Activated T-helper 2 cell treated with anti-CD3 and anti-CD28 coated beads, Interferon-gamma antibody, Interleukin-2, Interleukin-4, amounts not matched to agents 10 μg/mL and 5 μg/mL and 100 μg/mL, durations not matched to agents 14 hours and 24 hours and 36 hours (primary cell): Measurements from ENCODE around the gene TACO1. TPM values are rescaled to one million over a fixed set of nuclear protein-coding genes. Genes with fewer than 3 reads are reported as not detected.

Experiments used
- DNase-seq: peaks from one replicate; pipeline ENCODE4 v3.0.0; 2021; ENCODE audit warnings: low spot score
- H3K27ac Mint-ChIP-seq: one replicate; pipeline ENCODE4 v1.8.0; 2021; ENCODE audit warnings: mixed read lengths
- H3K27me3 Mint-ChIP-seq: one replicate; pipeline ENCODE4 v1.8.0; 2021; ENCODE audit warnings: low read depth, mixed read lengths
- H3K36me3 Mint-ChIP-seq: one replicate; pipeline ENCODE4 v1.8.0; 2021; ENCODE audit warnings: low read depth, mixed read lengths
- H3K4me1 Mint-ChIP-seq: one replicate; pipeline ENCODE4 v1.8.0; 2021; ENCODE audit warnings: low read depth, mixed read lengths
- H3K4me3 Mint-ChIP-seq: one replicate; pipeline ENCODE4 v1.8.0; 2021; ENCODE audit warnings: low read depth, mild to moderate bottlenecking, moderate library complexity, mixed read lengths
- H3K9me3 Mint-ChIP-seq: one replicate; pipeline ENCODE4 v1.8.0; 2021; ENCODE audit warnings: mixed read lengths
- intact Hi-C: fragments of 100-400 bp; cut with micrococcal nuclease; formaldehyde crosslinking; loops from one replicate; pipeline ENCODE4 v1.15.1; 2023
- total RNA-seq: library from RNA; stranded (reverse); gene quantifications from 2 replicates; pipeline ENCODE4 v1.2.3, GENCODE V29; 2022

Gene TACO1
- total RNA-seq, 1 donor from 2014 or later = 20.4 TPM

DNA sequence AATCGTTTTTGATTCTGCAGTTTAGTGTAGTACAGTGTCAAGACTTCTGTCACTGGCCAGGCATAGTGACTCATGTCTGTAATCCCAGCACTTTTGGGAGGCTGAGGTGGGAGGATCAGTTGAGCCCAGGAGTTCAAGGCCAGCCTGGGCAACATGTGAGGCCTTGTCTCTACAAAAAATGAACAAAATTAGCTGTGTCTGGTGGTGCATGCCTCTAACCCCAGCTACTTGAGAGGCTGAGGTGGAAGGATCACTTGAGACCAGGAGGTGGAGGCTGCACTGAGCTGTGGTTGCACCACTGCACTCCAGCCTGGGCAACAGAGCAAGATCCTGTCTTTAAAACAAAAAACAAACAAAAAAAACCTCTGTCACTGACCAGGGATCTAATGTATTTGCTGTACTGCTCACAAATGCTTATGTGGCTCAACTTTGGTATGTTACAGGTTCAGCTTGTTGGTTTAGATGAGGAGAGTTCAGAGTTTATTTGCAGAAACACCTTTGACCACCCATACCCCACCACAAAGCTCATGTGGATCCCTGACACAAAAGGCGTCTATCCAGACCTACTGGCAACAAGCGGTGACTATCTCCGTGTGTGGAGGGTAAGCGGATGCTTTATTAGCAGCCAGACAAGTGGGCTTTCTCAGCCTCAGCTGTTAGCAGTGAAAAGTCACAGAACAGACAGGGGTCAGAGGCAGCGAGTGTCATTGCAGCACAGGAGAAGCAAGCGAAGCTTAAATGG, 22.5 kb upstream of the TACO1 start:
- intact Hi-C loops = no loop called here
- no peak overlapping the region for H3K4me3 Mint-ChIP-seq
- peaks cover 49% of the 10 kb centered on the region for H3K36me3 Mint-ChIP-seq
- no peak for DNase-seq
- H3K4me1 Mint-ChIP-seq = peaks cover 5% of the 10 kb centered on the region
- no peaks in the 10 kb centered on the region for H3K9me3 Mint-ChIP-seq
- H3K27ac Mint-ChIP-seq = no peak overlapping the region
- H3K27me3 Mint-ChIP-seq = no peaks in the 10 kb centered on the region

DNA sequence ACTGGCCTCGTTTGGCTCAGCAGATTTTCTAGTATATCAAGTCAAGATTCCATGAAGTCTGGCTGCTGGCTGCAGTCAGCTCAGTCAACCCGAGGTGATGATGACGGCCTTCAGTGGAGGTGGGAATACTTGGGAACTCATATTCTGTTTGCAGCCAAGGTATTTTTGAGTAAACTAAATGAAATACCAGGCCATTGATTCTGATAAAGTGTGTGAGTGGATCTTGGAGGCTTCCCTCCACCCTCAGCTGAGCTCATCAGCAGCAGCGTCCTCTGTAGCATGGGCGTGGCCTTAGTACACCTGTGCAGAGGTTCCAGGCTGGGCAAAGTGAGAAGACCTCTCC, 22.0 kb upstream of the TACO1 start:
- no peak for DNase-seq
- Mint-ChIP-seq H3K27ac (no peak overlapping the region), H3K4me1 (peaks cover 6% of the 10 kb centered on the region), H3K4me3 (no peak overlapping the region), H3K9me3 (no peaks in the 10 kb centered on the region), H3K36me3 (peaks cover 53% of the 10 kb centered on the region), H3K27me3 (no peaks in the 10 kb centered on the region)
- intact Hi-C loops = no loop called here

DNA sequence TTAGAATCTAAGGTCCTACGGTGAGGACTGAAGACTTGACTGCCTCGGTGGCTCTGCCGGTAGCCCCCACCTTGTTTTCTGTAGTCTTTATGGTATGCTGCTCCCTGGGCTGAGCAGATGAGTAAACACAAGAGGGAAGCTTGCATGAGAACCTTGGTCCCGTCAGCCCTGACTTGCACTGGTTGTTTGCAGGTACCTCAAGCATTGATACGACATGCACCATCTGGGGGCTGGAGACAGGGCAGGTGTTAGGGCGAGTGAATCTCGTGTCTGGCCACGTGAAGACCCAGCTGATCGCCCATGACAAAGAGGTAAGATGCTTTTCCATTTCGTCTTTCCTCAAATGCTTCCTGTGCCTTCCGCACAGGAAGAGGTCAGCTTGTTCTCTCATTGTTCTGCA, 21.1 kb upstream of the TACO1 start:
- no peaks in the 10 kb centered on the region for H3K27me3 Mint-ChIP-seq
- H3K4me3 Mint-ChIP-seq = no peak overlapping the region
- DNase-seq = no peak
- no peak overlapping the region for H3K27ac Mint-ChIP-seq
- no peaks in the 10 kb centered on the region for H3K9me3 Mint-ChIP-seq
- peaks cover 3% of the 10 kb centered on the region for H3K4me1 Mint-ChIP-seq
- intact Hi-C loops = no loop called here
- H3K36me3 Mint-ChIP-seq = peaks cover 54% of the 10 kb centered on the region

DNA sequence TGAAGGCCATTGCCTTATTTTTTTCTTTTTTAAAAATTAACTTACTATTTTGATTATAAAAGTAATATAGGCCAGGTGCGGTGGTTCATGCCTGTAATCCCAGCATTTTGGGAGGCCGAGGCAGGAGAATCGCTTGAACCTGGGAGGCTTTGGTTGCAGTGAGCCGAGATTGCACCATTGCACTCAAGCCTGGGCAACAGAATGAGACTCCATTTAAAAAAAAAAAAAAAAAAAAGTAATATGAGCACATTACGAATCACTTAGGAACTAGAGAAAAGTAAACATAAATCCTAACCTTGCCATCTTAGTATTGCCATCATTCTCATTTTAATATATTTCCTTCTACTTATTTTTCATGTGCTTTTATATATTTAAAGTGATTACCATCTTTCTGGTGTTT, 12.9 kb upstream of the TACO1 start:
- no peak for DNase-seq
- H3K27me3 Mint-ChIP-seq = no peaks in the 10 kb centered on the region
- no peak overlapping the region for H3K27ac Mint-ChIP-seq

DNA sequence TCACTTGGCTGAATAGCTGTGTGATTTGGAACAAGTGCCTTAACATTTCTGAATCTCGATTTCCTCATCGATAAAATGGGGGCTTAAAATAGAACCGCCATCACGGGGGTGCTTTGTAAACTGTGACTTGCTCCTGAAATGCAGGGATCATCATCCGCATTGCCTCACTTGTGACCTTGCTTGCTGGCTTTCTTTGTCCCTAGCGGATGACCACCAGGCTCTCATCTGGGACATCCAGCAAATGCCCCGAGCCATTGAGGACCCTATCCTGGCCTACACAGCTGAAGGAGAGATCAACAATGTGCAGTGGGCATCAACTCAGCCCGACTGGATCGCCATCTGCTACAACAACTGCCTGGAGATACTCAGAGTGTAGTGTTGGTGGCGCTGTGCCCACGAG, 11.9 kb upstream of the TACO1 start:
- Mint-ChIP-seq H3K9me3 (no peaks in the 10 kb centered on the region), H3K27me3 (no peaks in the 10 kb centered on the region), H3K4me3 (no peak overlapping the region), H3K27ac (no peak overlapping the region), H3K4me1 (peaks cover 13% of the 10 kb centered on the region), H3K36me3 (peaks cover 65% of the 10 kb centered on the region)
- intact Hi-C loops = no loop called here
- no peak for DNase-seq

More for the DNA sequence above, 12.9 kb upstream of the TACO1 start:
- H3K9me3 Mint-ChIP-seq = no peaks in the 10 kb centered on the region
- H3K4me1 Mint-ChIP-seq = peaks cover 14% of the 10 kb centered on the region
- intact Hi-C loops = no loop called here
- peaks cover 69% of the 10 kb centered on the region for H3K36me3 Mint-ChIP-seq
- H3K4me3 Mint-ChIP-seq = no peak overlapping the region

DNA sequence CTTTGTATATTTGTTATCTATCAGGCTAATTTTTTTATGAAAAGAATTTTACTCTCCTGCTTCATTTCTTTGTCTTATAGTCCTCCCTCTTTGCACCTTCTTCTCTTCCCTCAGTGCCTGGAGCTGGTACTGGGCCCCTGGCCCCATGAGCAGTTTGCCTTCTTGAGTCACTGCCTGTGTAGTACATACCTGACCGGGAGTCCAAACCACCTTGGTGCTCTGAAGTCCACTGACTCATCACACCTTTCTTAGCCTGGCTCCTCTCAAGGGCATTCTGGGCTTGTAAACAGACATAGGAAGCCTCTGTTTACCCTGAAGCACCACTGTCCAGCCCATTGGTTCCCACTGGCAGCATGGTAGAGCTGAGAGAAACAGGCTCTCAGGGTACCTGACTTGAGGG, 11.0 kb upstream of the TACO1 start:
- H3K27me3 Mint-ChIP-seq = no peaks in the 10 kb centered on the region
- H3K9me3 Mint-ChIP-seq = no peaks in the 10 kb centered on the region
- H3K4me1 Mint-ChIP-seq = peaks cover 11% of the 10 kb centered on the region
- H3K27ac Mint-ChIP-seq = peak overlapping the region; percentile 14
- intact Hi-C loops = no loop called here
- H3K4me3 Mint-ChIP-seq = no peak overlapping the region
- peaks cover 63% of the 10 kb centered on the region for H3K36me3 Mint-ChIP-seq
- no peak for DNase-seq

DNA sequence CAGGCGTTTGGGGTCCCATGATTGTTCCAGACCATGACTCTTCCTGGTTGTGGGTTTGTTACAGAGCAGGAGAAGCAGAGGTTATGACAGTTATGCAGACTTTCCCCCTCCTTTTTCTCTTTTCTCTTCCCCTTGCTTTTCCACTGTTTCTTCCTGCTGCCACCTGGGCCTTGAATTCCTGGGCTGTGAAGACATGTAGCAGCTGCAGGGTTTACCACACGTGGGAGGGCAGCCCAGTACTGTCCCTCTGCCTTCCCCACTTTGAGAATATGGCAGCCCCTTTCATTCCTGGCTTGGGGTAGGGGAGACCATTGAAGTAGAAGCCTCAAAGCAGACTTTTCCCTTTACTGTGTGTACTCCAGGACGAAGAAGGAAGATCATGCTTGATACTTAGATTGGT, 7.9 kb upstream of the TACO1 start:
- Mint-ChIP-seq H3K27ac (no peak overlapping the region), H3K4me1 (peaks cover 10% of the 10 kb centered on the region), H3K9me3 (no peaks in the 10 kb centered on the region), H3K36me3 (peaks cover 49% of the 10 kb centered on the region), H3K27me3 (no peaks in the 10 kb centered on the region), H3K4me3 (no peak overlapping the region)
- no peak for DNase-seq
- intact Hi-C loops = no loop called here

DNA sequence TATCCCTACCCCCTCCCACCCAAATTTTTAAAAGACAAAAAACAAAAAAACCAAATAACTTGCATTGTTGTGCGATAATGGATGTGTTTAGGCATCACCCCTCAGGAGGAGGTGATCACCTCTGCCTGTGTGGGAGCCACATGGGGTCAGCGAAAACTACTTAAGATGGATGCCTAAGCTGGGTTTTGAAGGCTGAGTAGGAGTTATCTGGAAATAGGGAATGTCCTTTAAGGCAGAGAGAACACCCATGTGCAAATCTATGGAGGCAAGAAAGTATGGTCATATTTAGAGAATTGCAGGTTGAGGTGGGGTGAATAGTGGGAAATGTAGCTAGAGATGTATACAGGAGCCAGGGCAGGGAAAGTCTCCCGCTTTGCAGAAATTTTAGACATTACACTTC, 5.6 kb upstream of the TACO1 start:
- H3K4me1 Mint-ChIP-seq = peaks cover 22% of the 10 kb centered on the region
- peaks cover 30% of the 10 kb centered on the region for H3K36me3 Mint-ChIP-seq
- no peak for DNase-seq
- H3K4me3 Mint-ChIP-seq = no peak overlapping the region
- intact Hi-C loops = no loop called here
- no peak overlapping the region for H3K27ac Mint-ChIP-seq
- no peaks in the 10 kb centered on the region for H3K27me3 Mint-ChIP-seq
- no peaks in the 10 kb centered on the region for H3K9me3 Mint-ChIP-seq

DNA sequence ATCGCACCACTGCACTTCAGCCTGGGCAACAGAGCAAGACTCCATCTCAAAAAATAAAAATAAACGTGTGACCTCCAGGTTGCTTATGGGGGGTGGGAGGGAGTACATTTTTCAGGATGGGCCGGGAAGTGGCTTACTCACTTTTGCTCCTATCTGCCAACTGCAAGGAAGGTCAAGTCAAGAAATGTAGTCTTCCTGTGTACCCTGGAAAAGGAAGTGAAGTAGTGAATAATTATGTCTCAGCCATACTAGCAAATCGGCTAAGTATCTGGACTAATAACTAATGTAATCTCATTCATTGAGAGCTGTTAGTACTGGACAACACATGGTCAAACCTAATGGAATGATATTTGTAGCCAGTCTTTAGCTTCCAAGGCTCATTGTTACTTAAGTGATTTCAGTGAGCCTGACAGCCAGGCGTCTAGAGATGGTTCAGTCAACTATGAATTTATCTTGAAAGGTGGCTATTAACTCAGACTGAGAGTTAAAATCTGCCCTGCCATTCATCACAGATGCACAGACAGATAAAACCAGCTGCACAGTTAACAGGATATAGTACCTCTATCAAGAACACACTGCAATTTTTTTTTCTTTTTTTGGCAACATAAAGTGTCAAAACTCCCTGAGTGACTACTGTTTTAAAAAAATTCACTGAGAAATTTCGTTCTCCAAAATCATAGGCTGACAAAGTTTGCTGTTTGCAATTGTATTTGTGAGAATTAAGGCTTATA, 3.7 kb upstream of the TACO1 start:
- H3K4me1 Mint-ChIP-seq = peaks cover 34% of the 10 kb centered on the region
- H3K4me3 Mint-ChIP-seq = no peak overlapping the region
- H3K27ac Mint-ChIP-seq = no peak overlapping the region
- no peaks in the 10 kb centered on the region for H3K27me3 Mint-ChIP-seq
- intact Hi-C loops = no loop called here
- H3K9me3 Mint-ChIP-seq = no peaks in the 10 kb centered on the region
- no peak for DNase-seq
- peaks cover 15% of the 10 kb centered on the region for H3K36me3 Mint-ChIP-seq

DNA sequence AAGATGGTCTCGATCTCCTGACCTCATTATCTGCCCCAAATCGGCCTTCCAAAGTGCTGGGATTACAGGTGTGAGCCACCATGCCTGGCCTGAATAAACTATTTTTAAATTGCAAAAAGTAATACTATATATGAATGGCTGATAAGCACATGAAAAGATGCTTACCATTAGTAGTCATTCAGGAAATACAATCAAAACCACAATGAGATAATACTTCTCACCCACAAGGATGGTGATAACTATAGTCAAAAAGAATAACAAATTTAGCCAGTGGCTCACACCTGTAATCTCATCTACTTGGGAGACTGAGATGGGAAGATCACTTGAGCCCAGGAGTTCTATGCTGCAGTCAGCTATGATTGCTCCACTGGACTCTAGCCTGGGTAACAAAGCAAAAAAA, 2.4 kb upstream of the TACO1 start:
- no peak overlapping the region for H3K4me3 Mint-ChIP-seq
- H3K27ac Mint-ChIP-seq = no peak overlapping the region
- no peaks in the 10 kb centered on the region for H3K27me3 Mint-ChIP-seq
- DNase-seq = no peak
- no peaks in the 10 kb centered on the region for H3K9me3 Mint-ChIP-seq
- H3K4me1 Mint-ChIP-seq = peaks cover 34% of the 10 kb centered on the region
- H3K36me3 Mint-ChIP-seq = peaks cover 13% of the 10 kb centered on the region
- intact Hi-C loops = no loop called here

DNA sequence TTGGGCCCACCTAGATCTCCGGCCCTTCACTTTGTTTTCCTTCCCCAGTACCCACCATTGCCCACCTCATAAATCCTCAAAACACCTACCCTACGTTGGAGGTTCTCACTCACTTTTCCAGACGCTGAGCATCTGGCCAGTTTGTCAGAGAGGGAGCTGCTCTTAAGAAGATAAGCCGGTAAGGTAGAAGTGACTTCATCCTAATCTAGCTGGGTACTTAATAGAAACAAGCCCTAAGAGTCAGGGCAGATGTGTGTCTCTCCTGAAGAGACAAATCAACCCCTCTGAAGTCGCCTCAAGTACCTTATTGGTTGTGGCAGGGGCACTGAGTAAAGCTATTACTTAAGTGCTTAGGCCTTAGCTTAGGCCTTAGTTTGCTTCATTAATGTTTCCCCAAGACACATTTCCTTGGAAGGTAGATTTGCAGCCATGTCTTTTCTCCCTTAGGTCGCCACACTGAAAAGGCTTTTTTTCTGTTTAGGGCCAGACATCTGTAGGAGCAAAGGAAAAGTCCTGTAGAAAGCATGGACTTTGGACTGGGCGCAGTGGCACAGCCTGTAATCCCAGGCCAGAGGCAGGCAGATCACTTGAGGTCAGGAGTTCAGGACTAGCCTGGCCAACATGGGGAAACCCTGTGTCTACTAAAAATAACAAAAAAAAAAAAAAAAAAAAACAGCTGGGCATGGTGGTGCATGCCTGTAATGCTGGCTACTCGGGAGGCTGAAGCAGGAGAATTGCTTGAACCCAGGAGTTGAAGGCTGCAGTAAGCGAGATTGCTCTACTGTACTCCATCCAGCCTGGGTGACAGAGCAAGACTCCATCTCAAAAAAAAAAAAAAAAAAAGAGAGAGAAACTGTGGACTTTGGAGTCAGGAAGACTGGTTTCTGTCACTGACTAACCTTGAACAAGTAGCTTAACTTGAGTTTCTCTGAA, 1.0 kb downstream of the TACO1 start:
- intact Hi-C loops = no loop called here

DNA sequence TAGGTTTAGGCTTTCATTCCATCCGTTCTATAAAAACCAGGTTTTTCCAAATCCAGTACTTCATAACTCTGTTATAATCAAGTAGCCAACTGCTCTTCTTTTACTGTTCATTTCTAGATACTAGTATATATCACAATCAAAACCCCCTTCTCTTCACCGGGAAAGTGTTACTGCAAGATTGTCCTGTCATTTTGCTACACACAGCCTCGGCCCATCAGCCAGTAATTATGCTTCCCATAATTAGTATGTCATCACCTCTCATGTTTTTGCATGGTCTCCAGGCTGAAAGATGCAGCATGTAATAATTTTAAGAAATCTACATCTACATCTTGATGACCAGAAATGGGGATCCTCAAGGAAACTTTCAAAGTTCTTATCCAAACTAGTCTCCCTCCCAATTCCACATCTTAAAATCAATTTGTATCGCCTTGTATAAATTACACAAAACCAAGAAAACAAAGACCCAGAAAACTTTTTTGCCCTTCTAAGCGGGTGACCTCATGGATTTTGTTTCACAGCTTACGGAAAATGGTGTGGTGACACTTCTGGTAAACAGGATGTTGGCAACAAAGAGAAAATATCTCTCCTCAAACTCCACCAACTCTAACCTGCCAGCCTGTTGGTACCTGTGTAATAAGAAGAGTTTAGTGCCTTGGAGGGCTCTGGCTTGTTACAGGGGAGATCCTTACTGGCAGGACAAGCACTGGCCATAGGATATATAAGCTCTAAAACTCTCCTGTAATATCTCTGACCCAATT, 9.3 kb downstream of the TACO1 start:
- DNase-seq = no peak

More for the DNA sequence above, 1.0 kb downstream of the TACO1 start:
- DNase-seq = no peak
- H3K27me3 Mint-ChIP-seq = no peaks in the 10 kb centered on the region
- peaks cover 20% of the 10 kb centered on the region for H3K36me3 Mint-ChIP-seq
- no peaks in the 10 kb centered on the region for H3K9me3 Mint-ChIP-seq
- peak overlapping the region; percentile 74 for H3K27ac Mint-ChIP-seq
- peak overlapping the region; percentile 90 for H3K4me3 Mint-ChIP-seq
- H3K4me1 Mint-ChIP-seq = peaks cover 34% of the 10 kb centered on the region

More for the DNA sequence above, 9.3 kb downstream of the TACO1 start:
- intact Hi-C loops = loop anchor here (5.0 kb wide), 1 partner anchor 133 kb away; the partner anchor contains the start of gene ACE
- Mint-ChIP-seq H3K4me1 (peaks cover 8% of the 10 kb centered on the region), H3K9me3 (no peaks in the 10 kb centered on the region), H3K36me3 (peaks cover 46% of the 10 kb centered on the region), H3K27me3 (no peaks in the 10 kb centered on the region), H3K4me3 (no peak overlapping the region), H3K27ac (peak overlapping the region; percentile 68)
